C4-2B (cell line): ENCODE results near the gene KCNQ4.

Source experiments
- CTCF ChIP-seq: fragments of 450-650 bp; conservative IDR thresholded peaks from 2 replicates; pipeline ENCODE4 v1.5.1; 2017; ENCODE audit warnings: mild to moderate bottlenecking
- ZFX ChIP-seq: fragments of 450-650 bp; IDR thresholded peaks from 2 replicates; pipeline ENCODE4 v1.6.1; 2017

- TF ChIP-seq CTCF (peak; percentile 94), ZFX (no peak)
Observed at GRCh38 chr1:40774266-40774998, 9.2 kb upstream of the KCNQ4 start.
